Choroid plexus epithelial cell (primary cell): ENCODE measurements around the gene RHOD.

Experiments used
- DNase-seq: peaks from one replicate; pipeline ENCODE4 v3.0.0-alpha.2; 2010; ENCODE audit warnings: low read depth
- H3K4me3 ChIP-seq: 2 replicates; pipeline ENCODE4 v1.5.1; 2011; ENCODE audit warnings: low read depth, mild to moderate bottlenecking, control low read depth, low read length, moderate library complexity
- CTCF ChIP-seq: conservative IDR thresholded peaks from 2 replicates; pipeline ENCODE4 v1.5.1; 2011; ENCODE audit warnings: low read depth, mild to moderate bottlenecking, control low read depth, inconsistent platforms, low read length, moderate library complexity

Gene RHOD

GRCh38 chr11:67051945-67052488 is 4.6 kb upstream of the RHOD start:
- H3K4me3 ChIP-seq: no peak overlapping the region
- no peak for DNase-seq
- no peak for TF ChIP-seq CTCF

- no peak for TF ChIP-seq CTCF
- DNase-seq: no peak
These were observed 3.8 kb upstream of the RHOD start for GRCh38 chr11:67052891-67053290.

GRCh38 chr11:67053896-67054329 is 2.7 kb upstream of the RHOD start:
- H3K4me3 ChIP-seq: no peak overlapping the region
- TF ChIP-seq CTCF: peak; percentile 90
- DNase-seq: peak; percentile 78

More at GRCh38 chr11:67052891-67053290, 3.8 kb upstream of the RHOD start:
- H3K4me3 ChIP-seq: no peak overlapping the region

GRCh38 chr11:67054346-67054835 is 2.3 kb upstream of the RHOD start:
- no peak for TF ChIP-seq CTCF
- no peak overlapping the region for H3K4me3 ChIP-seq
- DNase-seq: peak; percentile 92

GRCh38 chr11:67054836-67055523 is 1.7 kb upstream of the RHOD start:
- no peak for TF ChIP-seq CTCF
- H3K4me3 ChIP-seq: no peak overlapping the region
- peak; percentile 88 for DNase-seq

- TF ChIP-seq CTCF: no peak
- peak overlapping the region; percentile 72 for H3K4me3 ChIP-seq
These were observed 835 bp upstream of the RHOD start for GRCh38 chr11:67055812-67056211.

GRCh38 chr11:67057205-67057672 is 592 bp downstream of the RHOD start:
- TF ChIP-seq CTCF: no peak
- peak; percentile 24 for DNase-seq
- H3K4me3 ChIP-seq: peak overlapping the region; percentile 72

More at GRCh38 chr11:67055812-67056211, 835 bp upstream of the RHOD start:
- peak; percentile 35 for DNase-seq
